Right cardiac atrium (tissue), 5 donors: ENCODE data around the gene LCNL1. TPM values are rescaled to one million over a fixed set of nuclear protein-coding genes. Genes with fewer than 3 reads are reported as not detected.
A peak's percentile ranks its signal among the peaks of the same experiment; 100 is the strongest.

Source experiments
- ATAC-seq, 2 donors: fragments of 200-7000 bp; cut with Tn5 transposase; one replicate each; pipeline versions ENCODE4 v1.8.0 to v1.9.1; 2020; ENCODE audit warnings: moderate library complexity in 2 of 2, mild to moderate bottlenecking in 1 of 2
- DNase-seq, 3 donors: peaks; one replicate each; pipeline ENCODE4 v3.0.0-alpha.2; 2020
- H3K27ac ChIP-seq: one replicate; pipeline ENCODE4 v1.5.1; 2013; ENCODE audit warnings: mild to moderate bottlenecking, low read length, control low read depth, moderate library complexity
- H3K27me3 ChIP-seq: one replicate; pipeline ENCODE4 v1.6.1; 2013; ENCODE audit not compliant: control insufficient read depth, insufficient read depth
- H3K4me1 ChIP-seq: one replicate; pipeline ENCODE4 v1.6.1; 2013; ENCODE audit warnings: low read length; ENCODE audit not compliant: control insufficient read depth, insufficient read depth
- H3K4me3 ChIP-seq: one replicate; pipeline ENCODE4 v1.5.1; 2013; ENCODE audit warnings: low read length, control low read depth
- H3K9me3 ChIP-seq: one replicate; pipeline ENCODE4 v1.6.1; 2013; ENCODE audit warnings: low read length; ENCODE audit not compliant: control insufficient read depth
- WGBS: extraction: QIAGEN DNeasy Blood & Tissue Kit; methylation state at CpG from one replicate; pipeline ENCODE4 v1.1.7; 2013; 5-methylcytosine and 5-hydroxymethylcytosine counted together
- intact Hi-C, 4 donors: fragments of 100-400 bp; cut with DNase I; formaldehyde crosslinking; loops; one replicate each; pipeline versions ENCODE4 v1.11.0 to v1.14.0; 2022 to 2023
- polyA plus RNA-seq: library from polyadenylated mRNA; stranded (reverse); fragments of 200-250 nt; gene quantifications from one replicate; pipeline ENCODE4 v1.2.3, GENCODE V29; 2013
- total RNA-seq, 4 donors: library from RNA; stranded (reverse); fragmentation: NEBNext Ultra II Directional; extraction: Animal tissue kit (Norgen Biotek cat#: 25700); gene quantifications; one replicate each; pipeline ENCODE4 v1.2.1, GENCODE V29; 2021
- donor health status: healthy with polysubstance abuse.
- donor health status: DM: no; HTN: yes; CAD: no.
- donor health status: DM: no; HTN: no; CAD: no.
- donor health status: DM: no; HTN: yes; CAD: no; lungs with severe emphysema.
- donor health status: DM: yes; HTN: yes; CAD: no.

LCNL1 gene
- total and polyA plus RNA-seq, 5 donors: 2.4 to 16.7 (median 7.2) TPM

DNA sequence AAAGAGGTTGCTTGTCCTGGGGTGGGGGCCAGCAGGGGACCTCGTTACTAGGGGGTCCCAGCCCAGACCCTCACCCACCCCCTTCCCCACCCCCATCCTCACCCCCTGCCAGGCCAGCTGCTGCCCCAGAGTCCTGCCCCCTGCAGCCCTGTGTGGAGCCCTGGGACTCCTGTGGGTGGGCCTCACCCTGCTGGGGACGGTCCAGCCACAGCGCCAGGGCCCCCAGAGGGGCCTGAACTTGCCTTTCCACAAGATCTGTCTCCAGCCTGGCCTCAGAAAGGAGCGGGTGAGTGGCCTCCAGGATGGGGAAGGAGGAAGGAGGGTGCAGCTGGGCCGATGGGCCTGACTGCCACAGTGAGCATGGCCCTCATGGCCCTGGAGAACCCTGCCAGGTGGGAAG is 13.0 kb upstream of the LCNL1 start:
- no peak overlapping the region for H3K4me3 ChIP-seq
- H3K27me3 ChIP-seq: no peaks in the 10 kb centered on the region
- DNase-seq: no peak
- intact Hi-C loops: no loop called here
- H3K4me1 ChIP-seq: no peaks in the 10 kb centered on the region
- no peak for ATAC-seq
- 81% methylated on average over 5 of the region's 5 CpGs for WGBS
- no peak overlapping the region for H3K27ac ChIP-seq
- no peaks in the 10 kb centered on the region for H3K9me3 ChIP-seq

DNA sequence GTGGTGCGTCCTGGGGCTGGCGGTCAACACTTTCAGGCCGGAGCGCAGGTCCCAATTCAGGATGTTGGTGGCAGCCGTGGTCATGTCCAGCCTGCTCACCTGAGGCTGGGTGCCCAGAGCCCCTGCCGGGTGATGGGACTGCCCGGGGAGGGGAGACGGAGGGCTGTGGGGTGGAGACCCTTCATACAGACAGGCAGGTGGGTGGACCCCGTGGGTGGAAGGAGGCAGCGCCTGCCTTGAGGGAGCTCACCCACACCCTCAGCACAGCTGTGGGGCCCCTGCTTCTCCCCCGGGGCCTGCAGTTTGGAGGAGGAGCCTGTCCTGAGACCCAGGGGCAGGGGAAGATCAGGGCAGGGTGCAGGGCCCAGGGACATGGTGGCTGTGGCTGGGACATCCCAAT is 12.4 kb upstream of the LCNL1 start:
- WGBS: 81% methylated on average over 11 of the region's 11 CpGs

DNA sequence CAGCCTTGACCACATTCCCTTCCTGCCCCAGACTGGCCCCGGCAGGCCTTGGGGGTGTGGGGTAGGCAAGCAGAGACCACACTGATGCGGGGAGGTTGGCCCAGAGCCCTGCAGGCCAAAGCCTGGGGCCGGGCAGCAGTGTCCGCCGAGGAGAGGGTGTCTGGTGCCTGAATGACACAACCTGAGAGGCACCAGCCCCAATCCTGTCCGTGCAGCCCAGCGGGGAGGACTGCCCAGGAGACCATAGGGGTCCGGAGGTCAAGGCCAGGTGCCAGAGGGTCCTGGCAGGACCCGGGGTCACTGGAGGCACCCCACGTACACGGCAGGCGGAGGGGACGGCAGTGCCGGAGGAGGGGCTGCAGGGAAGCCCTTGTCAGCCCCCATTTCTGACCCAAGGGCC is 11.0 kb upstream of the LCNL1 start:
- Histone ChIP-seq H3K27me3 (no peaks in the 10 kb centered on the region), H3K4me1 (no peaks in the 10 kb centered on the region), H3K27ac (no peak overlapping the region), H3K4me3 (no peak overlapping the region), H3K9me3 (no peaks in the 10 kb centered on the region)
- intact Hi-C loops: no loop called here
- WGBS: 80% methylated on average over 14 of the region's 14 CpGs
- ATAC-seq: no peak
- DNase-seq: no peak

More for the DNA sequence above, 12.4 kb upstream of the LCNL1 start:
- DNase-seq (no peak), ATAC-seq (no peak)
- intact Hi-C loops: no loop called here
- H3K4me3 ChIP-seq: no peak overlapping the region
- H3K9me3 ChIP-seq: no peaks in the 10 kb centered on the region
- no peaks in the 10 kb centered on the region for H3K27me3 ChIP-seq
- H3K4me1 ChIP-seq: no peaks in the 10 kb centered on the region
- no peak overlapping the region for H3K27ac ChIP-seq

DNA sequence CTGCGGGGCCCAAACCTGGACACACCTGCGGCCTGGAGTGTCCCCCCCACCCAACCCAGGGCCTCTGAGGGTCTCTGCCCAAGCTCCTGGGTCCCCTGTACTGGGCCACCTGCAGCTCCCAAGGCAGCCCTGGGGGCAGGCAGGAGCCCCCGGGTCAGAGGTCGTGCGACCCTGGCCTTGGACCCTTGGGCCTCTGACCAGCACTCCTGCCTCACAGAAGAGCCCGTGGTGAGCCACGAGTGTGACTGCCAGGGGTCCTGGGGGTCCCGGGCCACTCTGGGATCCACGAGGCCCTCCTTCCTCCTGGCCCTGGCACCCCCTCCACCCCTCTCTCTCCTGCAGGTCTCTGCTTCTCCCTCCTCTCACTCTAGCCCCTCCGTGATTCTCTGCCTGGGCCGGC is 10.5 kb upstream of the LCNL1 start:
- 85% methylated on average over 11 of the region's 11 CpGs for WGBS
- H3K9me3 ChIP-seq: no peaks in the 10 kb centered on the region
- H3K4me3 ChIP-seq: no peak overlapping the region
- DNase-seq (no peak), ATAC-seq (no peak)
- no peaks in the 10 kb centered on the region for H3K27me3 ChIP-seq
- no peak overlapping the region for H3K27ac ChIP-seq
- H3K4me1 ChIP-seq: no peaks in the 10 kb centered on the region
- intact Hi-C loops: no loop called here

DNA sequence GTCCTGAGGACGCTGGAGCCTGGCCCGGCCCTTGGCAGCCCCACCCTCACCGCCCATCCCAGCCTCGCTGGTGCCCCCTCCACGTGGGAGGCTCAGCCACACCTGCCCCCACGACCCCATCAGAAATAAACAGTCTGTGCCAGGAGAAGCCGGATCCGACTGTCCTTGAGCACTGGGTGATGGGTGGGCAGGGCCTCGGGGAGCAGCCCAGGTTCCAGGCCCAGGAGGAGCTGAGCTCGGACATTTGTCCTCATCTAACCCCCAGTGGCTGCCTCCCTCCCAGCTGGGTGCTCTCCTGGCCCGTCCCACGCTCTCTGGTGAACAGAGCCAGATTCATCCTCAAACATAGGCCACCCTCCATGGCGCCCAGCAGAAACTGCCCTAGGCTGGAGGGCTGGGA is 10.1 kb upstream of the LCNL1 start:
- no peaks in the 10 kb centered on the region for H3K9me3 ChIP-seq

DNA sequence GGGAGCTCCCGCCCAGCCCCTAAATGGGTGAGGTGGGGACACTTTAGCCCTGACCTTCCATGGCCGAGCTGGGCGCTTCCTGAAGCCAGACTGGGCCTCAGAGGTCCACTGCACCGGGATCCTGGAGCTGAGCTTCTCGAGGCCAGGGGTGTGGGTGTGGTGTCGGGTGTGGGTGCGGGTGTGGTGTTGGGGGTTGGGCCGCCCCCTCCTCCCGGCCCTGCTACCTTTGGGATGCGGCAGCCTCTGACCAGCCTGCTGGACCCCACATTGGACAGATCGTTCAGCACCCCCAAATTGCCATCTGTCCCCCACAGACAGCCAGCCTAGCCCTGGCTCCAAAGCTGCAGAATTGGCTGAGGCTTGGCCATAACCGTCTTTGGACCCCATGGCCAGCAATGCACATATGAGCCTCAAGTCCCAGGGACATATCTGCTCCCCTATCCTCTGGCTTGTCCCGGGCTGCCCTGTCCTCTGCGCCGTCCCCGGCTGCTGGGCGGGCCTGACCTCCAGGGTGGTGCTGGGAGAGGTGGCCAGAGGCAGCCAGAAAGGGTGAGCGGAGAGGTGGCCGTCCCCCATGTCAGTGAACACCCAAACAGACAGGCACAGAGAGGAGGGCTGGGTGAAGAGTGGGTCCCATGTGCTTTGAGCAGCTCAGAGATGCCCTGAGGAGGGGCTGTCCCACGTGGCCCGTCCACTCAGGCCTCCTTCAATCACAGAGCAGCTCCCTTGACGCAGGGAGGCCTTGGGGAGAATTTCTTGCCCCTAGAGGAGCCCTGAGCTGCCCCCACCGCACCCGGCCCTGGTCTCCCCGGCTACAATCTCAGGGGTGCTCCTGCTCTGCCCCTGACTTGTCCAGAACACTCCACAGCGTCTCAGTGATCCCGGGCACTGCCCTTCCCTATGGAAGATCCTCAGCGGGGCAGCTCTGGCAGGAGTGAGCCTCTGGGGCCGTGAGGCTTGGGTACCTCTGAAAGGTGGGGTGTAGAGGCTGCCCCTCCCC is 8.9 kb upstream of the LCNL1 start:
- Histone ChIP-seq H3K9me3 (no peaks in the 10 kb centered on the region), H3K4me3 (no peak overlapping the region), H3K27me3 (no peaks in the 10 kb centered on the region), H3K27ac (no peak overlapping the region), H3K4me1 (no peaks in the 10 kb centered on the region)
- WGBS: 88% methylated on average over 29 of the region's 29 CpGs
- intact Hi-C loops: no loop called here
- ATAC-seq (no peak), DNase-seq (peak in 1 of 3 donors; percentile 14)

More for the DNA sequence above, 10.1 kb upstream of the LCNL1 start:
- Histone ChIP-seq H3K4me3 (no peak overlapping the region), H3K27me3 (no peaks in the 10 kb centered on the region), H3K27ac (no peak overlapping the region), H3K4me1 (no peaks in the 10 kb centered on the region)
- intact Hi-C loops: no loop called here
- no peak for DNase-seq
- WGBS: 63% methylated on average over 13 of the region's 13 CpGs
- ATAC-seq: no peak

DNA sequence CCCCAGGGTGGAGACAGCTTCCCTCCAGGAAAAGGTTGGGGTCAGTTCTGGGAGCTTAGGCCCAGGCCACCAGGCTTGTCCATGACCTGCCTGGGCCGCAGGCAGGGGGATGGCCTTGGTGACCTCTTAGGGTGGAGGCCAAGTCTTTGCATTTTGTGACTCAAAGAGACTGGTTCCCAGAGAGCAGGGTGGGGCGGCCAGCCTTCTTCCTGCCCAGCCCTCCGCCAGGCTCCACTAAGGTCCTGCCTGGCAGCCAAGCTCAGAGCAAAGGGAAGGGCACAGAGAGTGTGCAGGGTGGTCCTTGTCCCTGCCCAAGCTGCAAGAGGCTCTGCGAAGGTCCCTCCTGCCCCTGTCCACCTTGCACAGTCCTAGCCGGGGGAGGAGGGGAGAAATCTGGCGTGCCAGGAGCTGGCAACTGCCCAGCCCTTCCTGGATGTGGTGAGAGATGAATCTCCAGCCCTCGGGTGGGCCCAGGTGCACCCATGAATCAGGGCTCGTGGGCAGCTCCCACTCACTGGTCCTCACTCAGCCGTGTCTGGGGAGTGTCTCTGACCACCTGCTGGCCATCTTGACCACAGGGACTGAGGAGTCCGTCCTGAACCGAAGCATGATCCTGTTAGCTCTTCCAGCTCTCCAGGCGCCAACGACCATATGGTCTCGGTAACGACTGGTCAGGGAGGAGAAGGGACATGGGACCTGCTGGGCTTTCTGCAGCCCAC is 7.8 kb upstream of the LCNL1 start:
- peak in 2 of 3 donors; percentile 72 to 82 for DNase-seq
- H3K9me3 ChIP-seq: no peaks in the 10 kb centered on the region
- H3K4me1 ChIP-seq: no peaks in the 10 kb centered on the region
- H3K27me3 ChIP-seq: no peaks in the 10 kb centered on the region
- intact Hi-C loops: no loop called here
- WGBS: 59% methylated on average over 15 of the region's 15 CpGs
- peak; percentile 1 to 45 for ATAC-seq
- H3K4me3 ChIP-seq: no peak overlapping the region
- peak overlapping the region; percentile 34 for H3K27ac ChIP-seq

DNA sequence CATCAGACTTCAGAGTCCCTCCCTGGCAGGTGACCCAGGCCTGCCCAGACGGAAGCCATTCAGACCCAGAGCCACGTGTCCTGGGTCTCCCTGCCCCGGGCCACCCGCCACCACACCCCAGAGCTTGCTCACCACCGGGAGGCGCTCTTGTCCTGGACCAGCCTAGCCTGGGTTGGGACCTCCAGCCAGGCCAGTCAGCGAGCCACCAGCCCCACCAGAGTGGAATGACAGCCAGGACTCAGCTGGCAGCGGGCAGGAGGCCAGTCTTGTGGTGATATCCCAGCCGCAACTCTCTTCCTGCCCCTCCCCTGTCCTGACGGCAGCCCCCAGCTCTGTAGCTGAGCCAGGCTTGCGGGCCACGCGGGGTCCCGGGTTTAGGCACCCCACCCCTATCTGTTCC is 7.1 kb upstream of the LCNL1 start:
- H3K27me3 ChIP-seq: no peaks in the 10 kb centered on the region
- H3K4me3 ChIP-seq: no peak overlapping the region
- no peaks in the 10 kb centered on the region for H3K9me3 ChIP-seq
- intact Hi-C loops: no loop called here
- 25% methylated on average over 14 of the region's 14 CpGs for WGBS
- H3K4me1 ChIP-seq: no peaks in the 10 kb centered on the region
- H3K27ac ChIP-seq: no peak overlapping the region
- DNase-seq (peak; percentile 74 to 90 (median 86)), ATAC-seq (peak; percentile 2 to 4)

DNA sequence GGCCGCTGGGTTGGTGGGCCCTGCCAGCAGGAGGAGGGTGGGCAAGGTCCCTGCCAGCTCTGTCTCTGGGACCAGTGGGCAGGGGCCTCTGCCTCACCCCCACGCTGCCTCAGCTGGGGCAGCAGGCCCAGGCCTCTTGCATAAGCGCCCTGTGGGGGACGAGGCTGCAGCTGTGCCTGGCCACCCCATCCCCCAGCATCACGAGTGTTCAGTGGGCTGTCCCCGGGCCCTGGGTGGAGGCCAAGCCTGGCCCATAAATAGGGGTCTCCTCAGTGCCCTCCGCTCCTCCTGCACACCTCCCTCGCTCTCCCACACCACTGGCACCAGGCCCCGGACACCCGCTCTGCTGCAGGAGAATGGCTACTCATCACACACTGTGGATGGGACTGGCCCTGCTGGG is 5.6 kb upstream of the LCNL1 start, which contains the start of gene PTGDS:
TSS of gene PTGDS (plus strand) at position 282 of the 400 bp plus-strand sequence. CDS start at position 357, 75 bp downstream.
- Histone ChIP-seq H3K4me1 (no peaks in the 10 kb centered on the region), H3K27me3 (no peaks in the 10 kb centered on the region), H3K27ac (peak within 1 kb of the TSS; percentile 72), H3K9me3 (no peaks in the 10 kb centered on the region), H3K4me3 (peak within 1 kb of the TSS; percentile 33)
- ATAC-seq (peak; percentile 16 to 60), DNase-seq (peak; percentile 81 to 95 (median 92))
- 49% methylated on average over 10 of the region's 10 CpGs for WGBS
- intact Hi-C loops: no loop called here

DNA sequence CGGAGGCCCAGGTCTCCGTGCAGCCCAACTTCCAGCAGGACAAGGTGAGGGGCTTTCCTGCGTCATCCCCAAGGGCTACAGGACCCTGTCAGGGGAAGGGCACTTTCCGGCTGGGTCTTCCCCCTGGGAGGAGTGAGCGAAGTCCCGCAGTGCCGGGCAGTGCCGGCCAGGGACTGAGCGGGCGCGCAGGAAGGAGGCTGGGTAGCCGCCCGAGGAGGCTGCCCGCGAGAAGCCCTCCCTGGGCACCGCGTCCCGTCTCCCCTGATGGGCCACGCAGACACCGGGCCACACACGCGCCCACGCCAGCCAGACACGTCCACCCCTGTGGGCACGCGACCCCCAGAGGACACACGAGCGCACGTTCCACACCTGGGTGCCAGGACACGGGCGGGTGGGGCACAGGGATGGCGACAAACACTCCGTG is 5.1 kb upstream of the LCNL1 start:
- Histone ChIP-seq H3K27ac (peak overlapping the region; percentile 65), H3K4me3 (peak overlapping the region; percentile 33), H3K4me1 (no peaks in the 10 kb centered on the region), H3K27me3 (no peaks in the 10 kb centered on the region), H3K9me3 (no peaks in the 10 kb centered on the region)
- intact Hi-C loops: no loop called here
- DNase-seq: no peak
- ATAC-seq: no peak
- WGBS: 15% methylated on average over 33 of the region's 33 CpGs
